IMR-90 (cell line): ENCODE results near the gene CDC42SE1. TPM values are rescaled to one million over a fixed set of nuclear protein-coding genes. Genes with fewer than 3 reads are reported as not detected.

Source experiments
- ATAC-seq: fragments of 200-7000 bp; cut with Tn5 transposase; 2 replicates; pipeline ENCODE4 v1.9.1; 2020; ENCODE audit warnings: low read depth, mild to moderate bottlenecking, moderate library complexity
- BruUV-seq: library from RNA; stranded (reverse); fragments of 400-500 nt; replicated peaks from 2 replicates; lab custom pipeline; 2021; lab: Mats Ljungman, UMichigan
- CTCF ChIA-PET: fragments of 300-600 bp; formaldehyde crosslinking; extraction: SDS; loops from one replicate; lab custom pipeline; 2021; ENCODE audit warnings: antibody characterized with exemption; lab: Yijun Ruan, JAX
- POLR2A ChIA-PET: fragments of 300-600 bp; sonication (Branson Sonifier 250); formaldehyde crosslinking; loops from one replicate; lab custom pipeline; 2022; ENCODE audit warnings: antibody characterized with exemption; ENCODE audit not compliant: unreplicated experiment; lab: Charles Lee
- DNase-seq: peaks from one replicate; pipeline ENCODE4 v3.0.0; 2013
- H2AFZ ChIP-seq: replicated peaks from 2 replicates; pipeline ENCODE3; 2013; ENCODE audit warnings: low read length, mild to moderate bottlenecking; ENCODE audit not compliant: poor library complexity
- H2AK5ac ChIP-seq: 2 replicates; pipeline ENCODE4 v1.6.1; 2013; ENCODE audit warnings: low read depth, low read length, inconsistent platforms
- H2AK9ac ChIP-seq: replicated peaks from 2 replicates; pipeline ENCODE3; 2013; ENCODE audit warnings: mild to moderate bottlenecking, low read depth, low read length, moderate library complexity; ENCODE audit not compliant: poor library complexity
- H2BK120ac ChIP-seq: 2 replicates; pipeline ENCODE4 v1.6.1; 2013; ENCODE audit warnings: low read depth, low read length, inconsistent platforms
- H2BK15ac ChIP-seq: 3 replicates; pipeline ENCODE4 v1.6.1; 2013; ENCODE audit warnings: low read depth, low read length, inconsistent platforms
- H2BK20ac ChIP-seq: 2 replicates; pipeline ENCODE4 v1.6.1; 2013; ENCODE audit warnings: low read depth, mild to moderate bottlenecking, inconsistent platforms, low read length, moderate library complexity
- H2BK5ac ChIP-seq: 2 replicates; pipeline ENCODE4 v1.6.1; 2013; ENCODE audit warnings: mild to moderate bottlenecking, low read depth, low read length, inconsistent platforms; ENCODE audit not compliant: poor library complexity, severe bottlenecking
- H3K14ac ChIP-seq: replicated peaks from 2 replicates; pipeline ENCODE4 v1.6.1; 2013; ENCODE audit warnings: low read depth, low read length, inconsistent platforms
- H3K18ac ChIP-seq: 2 replicates; pipeline ENCODE4 v1.6.1; 2013; ENCODE audit warnings: low read depth, low read length, control low read depth
- H3K23ac ChIP-seq: 2 replicates; pipeline ENCODE4 v1.6.1; 2013; ENCODE audit warnings: low read depth, low read length, inconsistent platforms
- H3K27ac ChIP-seq: 2 replicates; pipeline ENCODE4 v1.5.1; 2013; ENCODE audit warnings: mild to moderate bottlenecking, control low read depth, low read length; ENCODE audit not compliant: insufficient read depth
- H3K27me3 ChIP-seq: 2 replicates; pipeline ENCODE4 v1.6.1; 2013; ENCODE audit warnings: low read length; ENCODE audit not compliant: control insufficient read depth, insufficient read depth
- H3K36me3 ChIP-seq: 2 replicates; pipeline ENCODE4 v1.6.1; 2013; ENCODE audit warnings: low read length, mixed read lengths; ENCODE audit not compliant: control insufficient read depth, insufficient read depth
- H3K4ac ChIP-seq: 2 replicates; pipeline ENCODE4 v1.6.1; 2013; ENCODE audit warnings: low read depth, low read length, inconsistent platforms
- H3K4me1 ChIP-seq: 2 replicates; pipeline ENCODE4 v1.6.1; 2013; ENCODE audit warnings: low read length, mixed read lengths; ENCODE audit not compliant: control insufficient read depth, insufficient read depth
- H3K4me2 ChIP-seq: 2 replicates; pipeline ENCODE4 v1.6.1; 2013; ENCODE audit warnings: low read depth, mild to moderate bottlenecking, control low read depth, low read length, moderate library complexity
- H3K4me3 ChIP-seq: 2 replicates; pipeline ENCODE4 v1.5.1; 2013; ENCODE audit warnings: low read depth, mild to moderate bottlenecking, control low read depth, low read length, moderate library complexity; ENCODE audit not compliant: insufficient read depth
- H3K56ac ChIP-seq: 2 replicates; pipeline ENCODE4 v1.6.1; 2013; ENCODE audit warnings: low read length, inconsistent platforms; ENCODE audit not compliant: insufficient read depth; ENCODE audit errors: extremely low read depth
- H3K79me1 ChIP-seq, 2 experiments: 2 replicates each; pipeline ENCODE4 v1.6.1; 2013; ENCODE audit warnings: low read length in 2 of 2, inconsistent platforms in 1 of 2, low read depth in 1 of 2
- H3K9ac ChIP-seq: 2 replicates; pipeline ENCODE4 v1.6.1; 2013; ENCODE audit warnings: low read depth, low read length, control low read depth
- H3K9me1 ChIP-seq: 2 replicates; pipeline ENCODE4 v1.6.1; 2013; ENCODE audit warnings: low read length, inconsistent platforms; ENCODE audit not compliant: insufficient read depth
- H3K9me3 ChIP-seq: 2 replicates; pipeline ENCODE4 v1.6.1; 2013; ENCODE audit warnings: low read length; ENCODE audit not compliant: control insufficient read depth, insufficient read depth
- H4K20me1 ChIP-seq: 2 replicates; pipeline ENCODE4 v1.6.1; 2013; ENCODE audit warnings: low read length, inconsistent platforms; ENCODE audit not compliant: insufficient read depth
- H4K5ac ChIP-seq: 2 replicates; pipeline ENCODE4 v1.6.1; 2013; ENCODE audit warnings: mild to moderate bottlenecking, low read depth, low read length, control low read depth
- H4K8ac ChIP-seq, 2 experiments: 2 replicates each; pipeline ENCODE4 v1.6.1; 2013; ENCODE audit warnings: low read depth in 2 of 2, low read length in 2 of 2, control low read depth in 1 of 2, inconsistent platforms in 1 of 2
- H4K91ac ChIP-seq: 2 replicates; pipeline ENCODE4 v1.6.1; 2013; ENCODE audit warnings: low read depth, low read length, inconsistent platforms; ENCODE audit not compliant: insufficient read depth
- ELK1 ChIP-seq: fragments of 150-350 bp; IDR thresholded peaks from 2 replicates; pipeline ENCODE4 v1.6.1; 2016; ENCODE audit warnings: low read depth, mild to moderate bottlenecking, low read length, moderate library complexity, borderline replicate concordance
- MAFK ChIP-seq: IDR thresholded peaks from 2 replicates; pipeline ENCODE4 v1.6.1; 2012; ENCODE audit warnings: low read depth, low read length, improper control_type of control experiment
- MXI1 ChIP-seq: IDR thresholded peaks from 2 replicates; pipeline ENCODE4 v1.6.1; 2012; ENCODE audit warnings: low read depth, mild to moderate bottlenecking, low read length, moderate library complexity, borderline replicate concordance
- RAD21 ChIP-seq: IDR thresholded peaks from 2 replicates; pipeline ENCODE4 v1.6.1; 2012; ENCODE audit warnings: low read length, improper control_type of control experiment
- RCOR1 ChIP-seq: IDR thresholded peaks from 2 replicates; pipeline ENCODE4 v1.6.1; 2012; ENCODE audit warnings: mild to moderate bottlenecking, low read length, improper control_type of control experiment; ENCODE audit not compliant: insufficient replicate concordance
- RFX5 ChIP-seq: IDR thresholded peaks from 2 replicates; pipeline ENCODE4 v1.8.0; 2012; ENCODE audit warnings: low read depth, mild to moderate bottlenecking, low read length, moderate library complexity
- WGBS, 2 experiments: methylation state at CpG; one replicate each; pipeline versions ENCODE4 v1.1.5 to v1.1.7; 2013; ENCODE audit warnings: missing lambda C conversion rate in 2 of 2; ENCODE audit not compliant: insufficient read length in 1 of 2; ENCODE audit errors: extremely low coverage in 2 of 2; 5-methylcytosine and 5-hydroxymethylcytosine counted together
- dilution Hi-C: fragments of 300-500 bp; cut with HindIII; formaldehyde crosslinking; loops from one replicate; pipeline ENCODE4 v1.14.3; 2018; ENCODE audit warnings: low sequenced_read_pairs; ENCODE audit not compliant: unreplicated experiment
- in situ Hi-C: fragments of 300-500 bp; cut with MboI; formaldehyde crosslinking; loops from 3 replicates; pipeline ENCODE4 v1.14.3; 2019; ENCODE audit warnings: low sequenced_read_pairs, inconsistent platforms, mixed read lengths
- intact Hi-C: fragments of 100-400 bp; cut with micrococcal nuclease; formaldehyde crosslinking; loops from 2 replicates; pipeline ENCODE4 v1.10.0; 2022
- polyA plus RNA-seq, 3 experiments: library from polyadenylated mRNA; depleted of rRNA; stranded (reverse); fragments of >200 nt; gene quantifications; 2 replicates each; pipeline ENCODE4 v1.2.3, GENCODE V29; 2012; ENCODE audit warnings: low replicate concordance in 1 of 3
- total RNA-seq: library from RNA; depleted of rRNA; stranded (reverse); fragments of >200 nt; gene quantifications from 2 replicates; pipeline ENCODE4 v1.2.3, GENCODE V29; 2012

The CDC42SE1 gene
- total and polyA plus RNA-seq, 2 of the 4 experiments (the other 2 are of a cell fraction), result 47.0 to 58.5 TPM

- ChIA-PET CTCF (no interaction called here), POLR2A (interaction anchor here (1.0 to 1.1 kb wide), 2 partner anchors 11 to 42 kb away, joined by 3 to 4 read pairs; partner anchors contain the start of genes CDC42SE1 and MINDY1)
- H3K27me3 ChIP-seq, result no peaks in the 10 kb centered on the region
- peaks cover 7% of the 10 kb centered on the region; the same call in 1 of the 2 replicates for H3K9me1 ChIP-seq
- intact Hi-C loops (no loop called here), dilution Hi-C loops (no loop called here), in situ Hi-C loops (no loop called here)
- peak overlapping the region; percentile 82; the same call in 1 of the 2 replicates for H3K4ac ChIP-seq
- H2BK15ac ChIP-seq, result no peak overlapping the region
- H3K9me3 ChIP-seq, result no peaks in the 10 kb centered on the region
- no peak for ATAC-seq
- H3K4me3 ChIP-seq, result peak overlapping the region; percentile 65
- H2AK5ac ChIP-seq, result peak overlapping the region; percentile 87
- no peak overlapping the region for H3K18ac ChIP-seq
- no peak overlapping the region for H2BK5ac ChIP-seq
- WGBS, 2 experiments, result no CpG with 5 or more reads among the region's 3 CpGs
- 0 out of 2 replicates have a peak, but pooled peaks cover 8% of the 10 kb centered on the region for H4K20me1 ChIP-seq
- TF ChIP-seq RFX5, result no peak
- TF ChIP-seq RAD21, result no peak
- no peak for TF ChIP-seq MAFK
- no peak for TF ChIP-seq ELK1
- TF ChIP-seq RCOR1, result no peak
- TF ChIP-seq MXI1, result no peak
- no peak overlapping the region for H4K5ac ChIP-seq
- peak overlapping the region; percentile 93; the same call in 1 of the 2 replicates for H3K23ac ChIP-seq
- peak overlapping the region; percentile 96 to 99; a peak in 2 of 4 replicates for H4K8ac ChIP-seq
- H2AFZ ChIP-seq, result peak overlapping the region; percentile 95
- H3K27ac ChIP-seq, result peak overlapping the region; percentile 88
- peak overlapping the region; percentile 78 for H3K9ac ChIP-seq
- H3K4me2 ChIP-seq, result peak overlapping the region; percentile 86
- peaks cover 21% of the 10 kb centered on the region for H3K36me3 ChIP-seq
- DNase-seq, result no peak
- no peak overlapping the region; the same call in 1 of the 2 replicates for H4K91ac ChIP-seq
- H3K14ac ChIP-seq, result peak overlapping the region; percentile 4
- H2BK120ac ChIP-seq, result no peak overlapping the region
- H2BK20ac ChIP-seq, result no peak overlapping the region
- no peak overlapping the region for H3K56ac ChIP-seq
- BruUV-seq, result no TSS peak
- peaks cover 8% of the 10 kb centered on the region for H3K4me1 ChIP-seq
- peak overlapping the region; percentile 96 for H2AK9ac ChIP-seq
- peaks cover 6 to 51% of the 10 kb centered on the region in 2 experiments; a peak in 3 of 4 replicates for H3K79me1 ChIP-seq
Observed at GRCh38 chr1:151048645-151049032, 10.8 kb downstream of the CDC42SE1 start.
